NB4 (cell line): ENCODE results near the gene TNFRSF18.

Experiments
- MYC ChIP-seq: IDR thresholded peaks from 2 replicates; pipeline ENCODE4 v1.6.1; 2011; ENCODE audit warnings: low read depth, low read length
- POLR2A ChIP-seq: IDR thresholded peaks from 2 replicates; pipeline ENCODE4 v1.6.1; 2011; ENCODE audit warnings: mild to moderate bottlenecking; ENCODE audit not compliant: insufficient read length; ENCODE audit errors: extremely low read depth
- TF ChIP-seq, protein P1 (sequence below): IDR thresholded peaks from one replicate; pipeline ENCODE4 v1.5.1; 2012; ENCODE audit warnings: low read depth, low read length
- TF ChIP-seq, protein P2 (sequence below): IDR thresholded peaks from 2 replicates; pipeline ENCODE4 v1.6.1; 2011; ENCODE audit warnings: low read depth, low read length

DNA sequence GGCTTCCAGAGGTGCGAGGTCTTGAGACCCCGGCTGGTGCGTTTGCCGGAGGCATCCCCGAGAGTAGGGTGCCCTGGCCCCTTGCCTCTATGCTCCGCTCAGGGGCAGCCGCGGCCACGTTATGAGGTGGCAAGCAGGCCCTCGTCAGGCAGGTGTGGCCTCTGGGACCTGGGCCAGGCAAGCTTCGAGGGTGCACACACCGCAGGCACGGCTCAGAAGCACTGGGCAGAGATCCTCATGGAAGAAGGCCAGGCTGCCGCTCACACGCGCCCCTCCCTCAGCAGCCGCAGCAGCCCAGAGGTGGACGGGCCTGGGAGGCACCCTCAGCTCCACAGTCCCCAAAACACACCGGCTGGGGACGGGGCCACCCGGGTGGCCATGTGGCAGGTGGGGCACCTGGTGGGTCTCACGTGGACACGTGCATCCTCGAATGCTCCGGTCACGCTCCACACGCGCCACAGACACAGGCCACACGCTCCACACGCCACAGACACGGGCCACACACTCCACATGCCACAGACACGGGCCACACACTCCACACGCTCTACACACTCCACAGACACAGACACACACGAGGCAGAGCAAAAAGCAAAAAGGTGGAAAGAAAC, 18.9 kb upstream of the TNFRSF18 start:
- TF ChIP-seq, protein P1, sequence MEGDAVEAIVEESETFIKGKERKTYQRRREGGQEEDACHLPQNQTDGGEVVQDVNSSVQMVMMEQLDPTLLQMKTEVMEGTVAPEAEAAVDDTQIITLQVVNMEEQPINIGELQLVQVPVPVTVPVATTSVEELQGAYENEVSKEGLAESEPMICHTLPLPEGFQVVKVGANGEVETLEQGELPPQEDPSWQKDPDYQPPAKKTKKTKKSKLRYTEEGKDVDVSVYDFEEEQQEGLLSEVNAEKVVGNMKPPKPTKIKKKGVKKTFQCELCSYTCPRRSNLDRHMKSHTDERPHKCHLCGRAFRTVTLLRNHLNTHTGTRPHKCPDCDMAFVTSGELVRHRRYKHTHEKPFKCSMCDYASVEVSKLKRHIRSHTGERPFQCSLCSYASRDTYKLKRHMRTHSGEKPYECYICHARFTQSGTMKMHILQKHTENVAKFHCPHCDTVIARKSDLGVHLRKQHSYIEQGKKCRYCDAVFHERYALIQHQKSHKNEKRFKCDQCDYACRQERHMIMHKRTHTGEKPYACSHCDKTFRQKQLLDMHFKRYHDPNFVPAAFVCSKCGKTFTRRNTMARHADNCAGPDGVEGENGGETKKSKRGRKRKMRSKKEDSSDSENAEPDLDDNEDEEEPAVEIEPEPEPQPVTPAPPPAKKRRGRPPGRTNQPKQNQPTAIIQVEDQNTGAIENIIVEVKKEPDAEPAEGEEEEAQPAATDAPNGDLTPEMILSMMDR: no peak
- TF ChIP-seq, protein P2, sequence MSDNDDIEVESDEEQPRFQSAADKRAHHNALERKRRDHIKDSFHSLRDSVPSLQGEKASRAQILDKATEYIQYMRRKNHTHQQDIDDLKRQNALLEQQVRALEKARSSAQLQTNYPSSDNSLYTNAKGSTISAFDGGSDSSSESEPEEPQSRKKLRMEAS: no peak
- TF ChIP-seq POLR2A (no peak), MYC (no peak)
